ENCODE results near the gene EBF3. TPM values are rescaled to one million over a fixed set of nuclear protein-coding genes. Genes with fewer than 3 reads are reported as not detected.

The EBF3 gene
- polyA plus RNA-seq, 3 donors = 0.79 to 1.1 (median 0.79) TPM

DNA sequence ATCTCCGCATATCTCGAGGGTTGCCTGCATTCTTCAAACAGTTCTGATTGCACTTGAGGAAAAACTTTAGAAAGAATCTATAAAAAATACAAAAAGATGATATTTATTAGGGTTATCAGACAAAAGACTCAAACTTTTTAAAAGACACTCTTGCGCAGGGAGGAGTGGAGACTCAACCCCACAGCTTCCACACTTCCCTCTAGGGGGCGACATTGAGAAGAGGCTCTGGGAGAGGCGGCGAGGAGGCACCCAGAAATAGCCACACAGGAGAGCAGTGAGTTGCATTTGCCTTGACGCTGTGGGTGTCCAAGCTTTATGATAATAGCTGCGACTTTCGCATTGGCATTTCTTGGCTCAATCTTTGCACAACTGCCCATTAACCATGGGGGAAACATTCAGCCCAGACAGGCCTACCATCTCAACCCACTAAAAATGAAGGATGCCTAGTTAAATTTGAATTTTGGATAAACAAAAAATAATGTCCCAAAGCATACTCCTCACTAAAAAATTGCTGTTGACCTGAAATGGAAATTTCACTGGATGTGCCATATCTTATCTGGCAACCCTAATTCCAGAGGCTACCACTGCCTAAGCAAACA, 86.2 kb downstream of the EBF3 start:
- no peak for DNase-seq (ENCODE audit: low read depth in 3 of 3, low spot score in 2 of 3)

DNA sequence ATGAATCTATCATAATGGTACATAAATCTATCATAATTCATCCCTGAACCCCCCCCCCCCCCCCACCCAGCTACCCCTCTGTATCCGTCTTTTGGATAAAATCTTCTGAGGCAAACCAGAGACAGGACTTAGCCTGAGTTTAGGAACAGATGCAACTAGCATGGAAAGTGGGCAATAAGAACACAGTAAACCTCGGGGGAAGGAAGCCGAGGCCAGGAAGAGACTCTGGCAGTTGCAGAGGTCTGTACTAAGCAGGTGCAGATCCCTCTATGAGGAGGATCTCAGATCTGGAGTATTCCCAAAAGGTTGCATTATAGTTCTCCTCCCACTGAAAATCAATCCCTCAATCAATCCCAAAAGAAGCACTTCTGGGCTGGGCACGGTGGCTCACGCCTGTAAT, 87.2 kb downstream of the EBF3 start:
- no peak for DNase-seq (ENCODE audit: low read depth in 3 of 3, low spot score in 2 of 3)

DNA sequence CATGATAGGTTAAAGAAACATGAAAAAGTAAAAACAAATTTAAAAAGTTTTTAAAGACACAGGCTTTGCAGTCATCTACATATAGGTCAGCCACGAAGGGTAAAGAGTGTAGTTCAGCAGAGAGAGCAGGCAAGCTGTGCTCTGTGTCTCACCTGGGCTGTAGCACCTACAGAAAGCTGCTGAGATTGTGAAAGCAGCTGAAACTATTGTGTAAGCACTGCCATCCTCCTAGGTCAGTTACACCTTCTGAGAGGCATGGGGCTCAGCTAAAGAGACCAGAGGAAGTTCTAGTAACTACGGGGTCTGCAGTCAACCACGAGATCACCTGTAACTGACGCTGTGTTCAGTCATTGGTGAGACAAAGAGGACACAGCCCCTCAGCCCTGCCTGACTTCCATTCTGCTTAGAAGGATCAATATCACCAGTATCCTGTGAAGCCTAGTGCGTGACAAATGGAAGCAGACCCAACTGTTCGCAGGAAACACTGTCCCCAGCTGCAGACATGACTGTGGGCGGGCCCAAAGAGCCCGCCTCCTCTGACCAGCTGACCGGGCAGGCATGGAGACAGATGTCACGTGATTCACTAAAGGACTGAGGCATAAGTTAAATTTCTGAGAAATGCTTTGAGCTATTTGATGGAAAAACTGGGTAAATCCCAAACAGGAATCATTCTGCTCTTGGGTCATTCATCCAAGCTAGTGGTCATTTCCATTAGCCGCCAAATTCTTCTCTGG, 87.9 kb downstream of the EBF3 start:
- DNase-seq (ENCODE audit: low read depth in 3 of 3, low spot score in 2 of 3) = no peak

GRCh38 chr10:129873351-129873750, 90.7 kb downstream of the EBF3 start:
- no peak for DNase-seq (ENCODE audit: low read depth in 3 of 3, low spot score in 2 of 3)

- DNase-seq (ENCODE audit: low read depth in 3 of 3, low spot score in 2 of 3) = no peak
These were observed 92.1 kb downstream of the EBF3 start for GRCh38 chr10:129871966-129872365.

DNA sequence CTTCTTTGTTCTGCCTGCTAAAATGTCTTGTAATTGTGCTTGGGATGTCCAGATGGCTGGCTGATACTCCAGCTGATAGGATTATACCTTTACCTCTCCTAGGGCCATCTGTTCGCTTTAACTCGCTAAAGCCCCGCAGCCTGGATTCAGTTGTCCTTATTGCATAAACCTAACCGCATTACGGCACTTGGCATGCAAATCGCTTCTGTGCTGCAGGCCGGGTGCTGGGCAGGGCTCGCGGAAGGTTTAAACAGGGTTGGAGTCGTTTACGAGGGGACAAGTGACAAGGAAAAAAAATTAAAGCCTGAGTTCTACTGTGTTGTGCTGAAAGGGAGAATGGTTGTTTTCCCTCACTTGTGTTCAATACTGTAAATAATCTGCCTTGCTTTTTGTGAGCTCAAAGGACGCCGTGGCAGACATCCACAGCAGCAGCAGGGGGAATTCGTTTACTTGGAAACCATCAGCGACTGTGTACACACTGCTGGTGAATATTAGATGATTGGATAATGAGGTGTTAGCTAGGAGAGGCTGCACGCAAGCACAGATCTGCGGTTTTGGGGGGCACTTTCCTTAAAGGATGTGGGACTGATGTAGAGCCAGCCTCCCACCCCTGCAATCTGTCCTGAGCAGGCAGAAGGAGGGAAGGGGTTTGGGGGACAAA, 93.0 kb downstream of the EBF3 start:
- no peak for DNase-seq (ENCODE audit: low read depth in 3 of 3, low spot score in 2 of 3)

GRCh38 chr10:129870474-129870757, 93.7 kb downstream of the EBF3 start:
- DNase-seq (ENCODE audit: low read depth in 3 of 3, low spot score in 2 of 3) = no peak

- no peak for DNase-seq (ENCODE audit: low read depth in 3 of 3, low spot score in 2 of 3)
These were observed 94.2 kb downstream of the EBF3 start for GRCh38 chr10:129869596-129870473.

GRCh38 chr10:129868449-129869035, 95.5 kb downstream of the EBF3 start:
- DNase-seq (ENCODE audit: low read depth in 3 of 3, low spot score in 2 of 3) = no peak

- DNase-seq (ENCODE audit: low read depth in 3 of 3, low spot score in 2 of 3) = no peak
These were observed 96.4 kb downstream of the EBF3 start for GRCh38 chr10:129867631-129868179.

DNA sequence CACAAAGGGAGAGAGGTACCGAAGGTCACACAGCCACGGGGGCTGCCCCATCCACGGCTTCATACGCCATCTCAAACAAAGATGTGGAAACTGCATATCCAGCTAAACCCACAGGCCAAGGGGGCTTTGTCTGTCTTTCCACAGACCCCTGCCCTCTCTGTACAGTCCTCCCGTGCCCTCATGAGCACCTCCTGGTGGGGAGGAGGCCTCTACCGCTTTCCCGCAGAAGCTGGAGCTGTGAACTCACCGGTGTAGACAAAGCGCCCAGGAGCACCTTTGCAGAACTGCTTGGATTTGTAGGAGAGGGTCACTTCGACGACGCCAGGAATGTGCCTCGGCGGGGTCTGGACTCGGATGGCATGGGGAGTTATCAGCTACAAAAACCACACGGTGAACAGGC, 97.2 kb downstream of the EBF3 start:
- no peak for DNase-seq (ENCODE audit: low read depth in 3 of 3, low spot score in 2 of 3)

DNA sequence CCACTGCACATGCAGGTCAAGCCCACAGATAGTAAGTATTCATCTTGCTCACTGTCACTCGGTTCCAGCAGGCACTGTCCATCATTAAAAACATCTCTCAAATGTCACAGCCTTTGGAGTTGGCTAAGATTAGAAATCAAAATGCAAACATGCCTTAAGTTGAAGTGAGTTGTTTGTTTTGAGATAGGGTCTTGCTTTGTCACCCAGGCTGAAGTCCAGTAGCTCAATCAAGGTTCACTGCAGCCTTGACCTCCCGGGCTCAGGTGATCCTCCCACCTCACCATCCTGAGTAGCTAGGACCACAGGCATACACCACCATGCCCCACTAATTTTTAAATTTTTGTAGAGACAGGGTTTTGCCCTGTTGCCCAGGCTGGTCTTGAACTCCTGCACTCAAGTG, 98.1 kb downstream of the EBF3 start:
- no peak for DNase-seq (ENCODE audit: low read depth in 3 of 3, low spot score in 2 of 3)

GRCh38 chr10:129865413-129865812, 98.7 kb downstream of the EBF3 start:
- DNase-seq (ENCODE audit: low read depth in 3 of 3, low spot score in 2 of 3) = no peak

DNA sequence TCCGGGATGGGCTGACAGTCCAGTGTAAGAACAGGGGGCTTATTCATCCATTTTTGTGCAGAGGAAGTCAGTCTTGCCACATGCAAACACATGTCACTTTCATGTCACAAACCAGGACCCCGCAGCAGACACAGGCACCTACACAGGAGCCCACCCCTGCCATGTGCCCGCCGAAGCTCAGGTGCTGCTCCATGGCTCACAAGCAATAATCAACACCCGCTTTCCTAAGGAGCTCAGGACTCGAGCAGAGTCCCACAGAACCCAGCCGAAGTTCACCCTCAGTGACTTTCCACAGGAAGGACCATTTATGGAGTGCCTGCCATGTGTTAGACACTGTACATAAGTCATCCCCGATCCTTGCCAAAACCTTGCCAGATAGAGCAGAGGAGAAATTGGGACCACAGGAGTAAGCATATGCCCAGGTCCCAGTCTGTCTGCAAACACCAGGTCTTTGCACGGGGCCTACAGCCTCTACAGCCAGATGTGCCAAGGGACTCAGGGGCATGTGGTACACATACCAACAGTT, 99.4 kb downstream of the EBF3 start:
- no peak for DNase-seq (ENCODE audit: low read depth in 3 of 3, low spot score in 2 of 3)

- DNase-seq (ENCODE audit: low read depth in 3 of 3, low spot score in 2 of 3) = no peak
These were observed 100.0 kb downstream of the EBF3 start for GRCh38 chr10:129864082-129864481.

DNA sequence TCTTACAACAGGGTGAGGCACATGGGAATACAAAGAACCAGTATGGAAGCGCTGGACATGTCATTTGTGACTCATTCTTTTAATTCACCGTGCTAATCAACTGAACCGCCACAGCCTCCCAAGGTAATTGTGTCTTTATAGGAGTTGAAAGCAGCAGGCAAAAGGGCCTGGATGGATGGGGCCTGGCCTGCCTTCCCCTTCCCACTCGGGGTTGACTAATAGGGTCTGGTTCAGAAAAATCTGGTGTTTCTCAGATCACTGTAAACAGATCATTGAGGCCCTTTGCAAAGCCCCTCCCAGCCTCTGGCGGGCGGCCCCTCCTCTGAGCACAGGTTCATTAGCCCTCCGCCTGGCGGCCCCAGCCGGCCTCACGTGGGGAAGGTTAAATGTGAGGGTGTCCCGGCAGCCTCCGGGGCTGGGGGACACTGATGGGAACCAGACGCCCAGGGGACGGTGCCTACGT, 100.8 kb downstream of the EBF3 start:
- DNase-seq (ENCODE audit: low read depth in 3 of 3, low spot score in 2 of 3) = no peak

DNA sequence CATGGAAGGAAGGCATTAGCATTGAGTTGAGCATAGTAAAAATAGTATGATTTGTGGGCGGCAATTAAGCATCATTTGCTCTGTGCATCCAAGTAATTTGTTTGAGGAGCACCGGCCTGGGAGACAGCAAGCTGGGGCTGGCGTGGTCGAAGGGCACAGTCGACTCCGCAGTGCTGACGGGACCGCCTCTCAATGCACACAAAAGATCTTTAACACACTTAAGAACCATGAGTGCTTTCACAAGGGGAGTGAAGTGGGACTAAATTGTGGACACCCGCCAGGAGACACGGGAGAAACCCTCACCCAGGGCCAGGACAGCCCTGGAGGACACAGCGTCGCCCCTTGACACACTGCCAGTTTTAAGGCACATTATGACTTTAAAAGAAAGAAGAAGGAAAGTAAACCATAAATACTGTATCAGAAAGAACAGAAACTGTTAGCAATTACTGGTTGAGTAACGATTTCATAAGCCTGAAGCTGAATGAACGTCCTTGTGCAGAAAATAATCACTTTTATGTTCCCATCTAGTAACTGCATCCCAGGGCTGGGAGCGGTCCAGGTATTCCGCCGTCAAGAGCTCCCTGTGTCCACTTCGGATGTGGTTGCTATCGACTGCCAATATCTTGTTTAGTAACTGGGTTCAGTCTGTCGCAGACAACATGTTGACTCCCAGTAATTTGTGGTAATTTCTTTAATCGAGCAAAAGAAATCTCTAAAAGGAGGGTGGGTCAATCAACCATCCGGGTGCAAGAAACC, 102.1 kb downstream of the EBF3 start:
- no peak for DNase-seq (ENCODE audit: low read depth in 3 of 3, low spot score in 2 of 3)

GRCh38 chr10:129860396-129860795, 103.7 kb downstream of the EBF3 start:
- DNase-seq (ENCODE audit: low read depth in 3 of 3, low spot score in 2 of 3) = no peak

DNA sequence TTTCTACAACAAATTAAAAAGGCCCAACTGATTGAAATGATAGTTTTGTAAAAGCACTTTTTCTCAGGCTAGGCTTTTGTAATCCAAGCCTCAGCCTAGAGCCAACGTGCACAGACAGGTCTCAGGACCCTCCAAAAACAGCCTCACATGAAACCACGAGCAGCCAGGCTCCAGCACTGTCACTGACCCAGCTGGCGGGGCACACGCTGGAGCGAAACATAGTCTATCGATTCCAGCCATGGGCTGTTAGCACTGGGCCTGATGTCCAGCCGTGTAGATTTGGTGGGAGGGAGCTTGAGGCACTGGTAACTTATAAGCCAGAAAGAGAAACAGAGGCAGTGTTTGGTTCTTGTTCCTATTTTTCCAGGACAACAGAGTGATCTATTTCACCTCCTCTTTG, 104.5 kb downstream of the EBF3 start:
- no peak for DNase-seq (ENCODE audit: low read depth in 3 of 3, low spot score in 2 of 3)
